Upper lobe of left lung (tissue), 4 donors: ENCODE data around the gene BTF3L4.

ENCODE experiments used
- CTCF ChIP-seq, 6 experiments: fragments of 450-650 bp in 4 of 6; fragments of 200-600 bp in 2 of 6; sonication (generic) in 2 of 6; IDR thresholded peaks; one replicate each; pipeline ENCODE4 v1.5.1; 2016 to 2019; ENCODE audit warnings: antibody characterized with exemption in 6 of 6
- EP300 ChIP-seq, 4 donors: sonication (generic); formaldehyde crosslinking; IDR thresholded peaks; one replicate each; pipeline ENCODE4 v1.5.1; 2017; ENCODE audit warnings: antibody characterized with exemption in 4 of 4, control low read depth in 2 of 4
- POLR2A ChIP-seq, 4 donors: fragments of 450-650 bp; IDR thresholded peaks; one replicate each; pipeline ENCODE4 v1.5.1; 2016 to 2017; ENCODE audit warnings: antibody characterized with exemption in 4 of 4, mild to moderate bottlenecking in 2 of 4
- POLR2AphosphoS5 ChIP-seq, 2 donors: sonication (generic); formaldehyde crosslinking; IDR thresholded peaks; one replicate each; pipeline ENCODE4 v1.5.1; 2017; ENCODE audit warnings: antibody characterized with exemption in 2 of 2

- TF ChIP-seq CTCF (IDR thresholded peaks at IDR 0.05) (no peak), POLR2A (IDR thresholded peaks at IDR 0.05) (no peak), EP300 (IDR thresholded peaks at IDR 0.05) (no peak), POLR2AphosphoS5 (IDR thresholded peaks at IDR 0.05) (no peak)
These were observed 10.9 kb upstream of the BTF3L4 start for GRCh38 chr1:52045236-52045635.
